Measurements from ENCODE around the gene THY1. TPM values are rescaled to one million over a fixed set of nuclear protein-coding genes. Genes with fewer than 3 reads are reported as not detected.
"Not testable (repeated sequence)": the region's sequence is repeated elsewhere in the genome, so short reads cannot be mapped to it uniquely, and the experiment has no call there.

THY1 gene
- total and polyA plus RNA-seq, 8 donors: 1.4 to 28.6 (median 4.4) TPM

GRCh38 chr11:119459293-119459976, 36.5 kb upstream of the THY1 start:
- FAIRE-seq (no peak), DNase-seq (no peak), ATAC-seq (no peak)
- Histone ChIP-seq H3K27me3 (no peaks in the 10 kb centered on the region), H3K27ac (no peak overlapping the region), H3K9me3 (no peaks in the 10 kb centered on the region), H3K36me3 (no peaks in the 10 kb centered on the region), H3K4me3 (no peak overlapping the region), H3K4me1 (no peaks in the 10 kb centered on the region)
- WGBS, 2 donors: 83 to 86% methylated on average over 8 of the region's 8 CpGs
- intact Hi-C loops (cut with DNase I): no loop called here
- TF ChIP-seq CTCF (IDR thresholded peaks at IDR 0.05): no peak

GRCh38 chr11:119455708-119456107, 32.7 kb upstream of the THY1 start:
- H3K36me3 ChIP-seq; H3K4me1 ChIP-seq; H3K4me3 ChIP-seq; FAIRE-seq; H3K27ac ChIP-seq; H3K9me3 ChIP-seq; ATAC-seq; DNase-seq; intact Hi-C loops (cut with DNase I); H3K27me3 ChIP-seq: not testable (repeated sequence)
- 76 to 86% methylated on average over 6 of the region's 6 CpGs for WGBS, 2 donors

GRCh38 chr11:119455241-119455640, 32.3 kb upstream of the THY1 start:
- H3K27ac ChIP-seq; H3K27me3 ChIP-seq; ATAC-seq; H3K36me3 ChIP-seq; DNase-seq; H3K4me3 ChIP-seq; intact Hi-C loops (cut with DNase I); FAIRE-seq; H3K9me3 ChIP-seq; H3K4me1 ChIP-seq: not testable (repeated sequence)
- WGBS, 2 donors: 59 to 74% methylated on average over 4 of the region's 4 CpGs

GRCh38 chr11:119453881-119454280, 30.9 kb upstream of the THY1 start:
- FAIRE-seq (no peak), ATAC-seq (no peak), DNase-seq (no peak)
- no peaks in the 10 kb centered on the region for H3K4me1 ChIP-seq
- no peaks in the 10 kb centered on the region for H3K36me3 ChIP-seq
- WGBS, 2 donors: 55 to 65% methylated on average over 1 of the region's 1 CpG
- H3K27ac ChIP-seq: no peak overlapping the region
- H3K4me3 ChIP-seq: no peak overlapping the region
- H3K9me3 ChIP-seq: no peaks in the 10 kb centered on the region
- H3K27me3 ChIP-seq: no peaks in the 10 kb centered on the region
- TF ChIP-seq CTCF (IDR thresholded peaks at IDR 0.05): no peak
- intact Hi-C loops (cut with DNase I): no loop called here

- TF ChIP-seq CTCF (IDR thresholded peaks at IDR 0.05): no peak
- H3K9me3 ChIP-seq: no peaks in the 10 kb centered on the region
- no peak overlapping the region for H3K4me3 ChIP-seq
- DNase-seq (no peak), FAIRE-seq (no peak), ATAC-seq (no peak)
- no peak overlapping the region for H3K27ac ChIP-seq
- 81 to 83% methylated on average over 5 to 6 of the region's 6 CpGs for whole genome bisulfite sequencing, 2 donors
- no peaks in the 10 kb centered on the region for H3K27me3 ChIP-seq
- no peaks in the 10 kb centered on the region for H3K4me1 ChIP-seq
- intact Hi-C loops (cut with DNase I): no loop called here
- H3K36me3 ChIP-seq: no peaks in the 10 kb centered on the region
Observed at GRCh38 chr11:119450590-119451326, 27.8 kb upstream of the THY1 start.

GRCh38 chr11:119449498-119449897, 26.5 kb upstream of the THY1 start:
- ATAC-seq (no peak), FAIRE-seq (no peak), DNase-seq (no peak)
- intact Hi-C loops (cut with DNase I): no loop called here
- Histone ChIP-seq H3K27ac (no peak overlapping the region), H3K27me3 (no peaks in the 10 kb centered on the region), H3K36me3 (no peaks in the 10 kb centered on the region), H3K4me3 (no peak overlapping the region), H3K9me3 (no peaks in the 10 kb centered on the region), H3K4me1 (no peaks in the 10 kb centered on the region)
- WGBS, 2 donors: 73 to 80% methylated on average over 3 of the region's 3 CpGs
- no peak for TF ChIP-seq CTCF (IDR thresholded peaks at IDR 0.05)

Measured in pancreas (tissue), 10 donors.